Large intestine (tissue), 3 donors: ENCODE measurements around the gene TBK1. TPM values are rescaled to one million over a fixed set of nuclear protein-coding genes. Genes with fewer than 3 reads are reported as not detected.

Experiments used
- DNase-seq, 2 donors: peaks; one replicate each; pipeline versions ENCODE4 v3.0.0 to v3.0.0-alpha.2; 2013
- H3K27ac ChIP-seq: one replicate; pipeline ENCODE4 v1.5.1; 2013; ENCODE audit warnings: low read length
- H3K27me3 ChIP-seq: 2 replicates; pipeline ENCODE4 v1.6.1; 2013; ENCODE audit warnings: low read length; ENCODE audit not compliant: control insufficient read depth, insufficient read depth
- H3K36me3 ChIP-seq: 2 replicates; pipeline ENCODE4 v1.6.1; 2013; ENCODE audit warnings: low read length; ENCODE audit not compliant: control insufficient read depth, insufficient read depth
- H3K4me1 ChIP-seq: one replicate; pipeline ENCODE4 v1.6.1; 2013; ENCODE audit warnings: low read length; ENCODE audit not compliant: control insufficient read depth, insufficient read depth
- H3K4me3 ChIP-seq: one replicate; pipeline ENCODE4 v1.5.1; 2013; ENCODE audit warnings: low read length
- H3K9me3 ChIP-seq: one replicate; pipeline ENCODE4 v1.6.1; 2013; ENCODE audit warnings: mild to moderate bottlenecking, low read depth, low read length, moderate library complexity; ENCODE audit not compliant: control insufficient read depth
- WGBS: methylation state at CpG from one replicate; pipeline ENCODE4 v1.1.5; 2013; ENCODE audit warnings: low lambda C conversion rate; ENCODE audit not compliant: insufficient coverage; 5-methylcytosine and 5-hydroxymethylcytosine counted together
- polyA plus RNA-seq: library from polyadenylated mRNA; unstranded; fragments of 120-200 nt; gene quantifications from one replicate; pipeline ENCODE4 v1.2.1, GENCODE V29; 2013

The TBK1 gene
- polyA plus RNA-seq, 1 donor = 30.1 TPM

DNA sequence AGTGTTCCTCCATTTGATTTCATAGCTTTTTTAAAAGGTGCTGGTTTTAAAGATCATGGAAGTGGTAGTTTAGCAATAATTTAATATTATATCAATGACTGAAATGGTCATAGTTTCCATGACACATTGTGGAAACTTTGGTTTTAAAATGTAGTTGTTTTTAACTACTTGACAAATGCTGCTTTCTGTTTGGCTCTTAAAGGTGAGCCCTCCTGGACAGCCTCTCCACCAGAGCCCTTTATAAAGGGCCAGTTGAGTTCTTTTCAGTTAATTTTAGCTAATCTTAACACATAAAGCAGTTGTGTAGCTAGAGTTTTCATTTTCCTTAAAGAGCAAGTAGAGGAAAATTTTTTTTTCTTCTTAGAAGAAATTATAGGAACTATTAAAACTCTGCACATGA, 33.7 kb upstream of the TBK1 start:
- Histone ChIP-seq H3K4me3 (no peak overlapping the region), H3K4me1 (no peaks in the 10 kb centered on the region), H3K36me3 (peaks cover 61% of the 10 kb centered on the region), H3K27me3 (no peaks in the 10 kb centered on the region), H3K27ac (no peak overlapping the region), H3K9me3 (no peaks in the 10 kb centered on the region)
- no peak for DNase-seq

DNA sequence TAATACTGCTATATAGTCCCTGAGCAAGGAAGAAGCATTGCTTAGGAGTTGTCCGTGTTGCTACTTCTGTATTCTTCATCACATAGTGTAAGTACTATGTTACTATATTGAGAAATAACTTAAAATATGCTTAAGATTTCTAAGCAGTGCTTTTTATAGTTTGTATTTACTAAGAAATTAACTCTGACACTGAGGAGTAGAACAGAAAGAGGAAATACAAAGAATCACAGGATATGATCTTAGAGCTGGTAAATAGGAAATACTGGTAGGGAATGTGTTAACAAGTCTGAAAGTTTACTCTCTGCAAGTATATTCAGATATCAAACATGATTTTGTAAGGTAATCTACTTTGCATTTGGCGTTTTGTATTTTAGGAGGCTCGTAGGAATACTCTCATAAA, 32.2 kb upstream of the TBK1 start:
- no peak for DNase-seq
- Histone ChIP-seq H3K27ac (no peak overlapping the region), H3K27me3 (no peaks in the 10 kb centered on the region), H3K36me3 (peaks cover 68% of the 10 kb centered on the region), H3K4me1 (no peaks in the 10 kb centered on the region), H3K9me3 (no peaks in the 10 kb centered on the region), H3K4me3 (no peak overlapping the region)
- WGBS = 100% methylated on average over 1 of the region's 3 CpGs

DNA sequence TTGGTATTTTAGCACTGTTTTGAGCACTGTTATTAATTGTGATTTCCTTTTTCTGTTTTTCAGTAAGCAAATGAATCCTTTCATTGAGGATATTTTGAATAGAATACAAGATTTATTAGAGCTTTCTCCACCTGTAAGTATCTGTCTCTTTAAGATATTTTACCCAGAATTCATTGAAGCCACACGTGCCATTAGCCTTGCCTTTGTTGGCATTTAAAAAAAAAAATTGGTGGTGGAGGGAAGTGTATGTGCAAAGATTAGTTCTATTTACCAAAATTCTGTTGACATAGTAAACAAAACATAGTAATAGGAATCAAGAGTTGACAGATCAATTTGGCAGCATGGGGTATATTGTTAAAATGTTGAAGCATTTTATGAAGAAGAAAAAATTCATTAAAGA, 23.9 kb upstream of the TBK1 start:
- Histone ChIP-seq H3K27ac (no peak overlapping the region), H3K27me3 (no peaks in the 10 kb centered on the region), H3K4me1 (no peaks in the 10 kb centered on the region), H3K36me3 (peaks cover 79% of the 10 kb centered on the region), H3K9me3 (no peaks in the 10 kb centered on the region), H3K4me3 (no peak overlapping the region)
- WGBS = no CpG with 5 or more reads among the region's 1 CpG
- no peak for DNase-seq

DNA sequence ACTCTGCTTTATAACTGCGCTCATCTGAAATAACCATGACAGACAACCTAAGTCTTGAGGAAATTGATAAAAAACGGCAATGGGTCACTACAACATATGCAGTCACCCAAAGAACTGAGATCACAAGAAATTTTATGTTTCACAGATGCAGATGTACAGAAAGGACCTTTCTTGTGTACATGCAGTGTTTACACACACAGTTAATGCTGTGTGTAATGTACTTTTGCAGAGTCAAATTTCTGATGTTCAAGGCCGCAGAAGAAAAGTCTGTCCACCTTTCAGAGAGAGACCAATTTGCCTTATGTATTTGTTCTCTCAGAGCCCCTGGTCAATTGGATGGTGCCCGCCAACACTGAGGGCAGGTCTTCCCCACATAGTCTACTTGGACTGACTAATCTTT, 23.0 kb upstream of the TBK1 start:
- Histone ChIP-seq H3K4me1 (no peaks in the 10 kb centered on the region), H3K27ac (no peak overlapping the region), H3K9me3 (no peaks in the 10 kb centered on the region), H3K36me3 (peaks cover 78% of the 10 kb centered on the region), H3K27me3 (no peaks in the 10 kb centered on the region), H3K4me3 (no peak overlapping the region)
- no peak for DNase-seq
- no CpG with 5 or more reads among the region's 4 CpGs for WGBS

DNA sequence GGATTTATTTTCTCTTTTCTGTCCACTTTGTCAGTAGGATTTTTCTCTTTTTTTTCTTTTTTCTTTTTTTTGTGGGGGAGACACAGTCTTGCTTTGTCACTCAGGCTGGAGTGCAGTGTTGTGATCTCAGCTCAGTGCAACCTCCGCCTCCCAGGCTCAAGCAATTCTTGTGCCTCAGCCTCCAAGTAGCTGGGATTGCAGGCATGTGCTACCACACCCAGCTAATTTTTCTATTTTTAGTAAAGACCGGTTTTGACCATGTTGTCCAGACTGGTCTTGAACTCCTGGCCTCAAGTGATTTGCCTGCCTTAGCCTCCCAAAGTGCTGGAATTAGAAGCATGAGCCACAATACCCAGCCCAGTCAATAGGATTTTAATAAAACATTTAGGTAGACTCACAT, 21.0 kb upstream of the TBK1 start:
- no peak overlapping the region for H3K4me3 ChIP-seq
- no peak for DNase-seq
- no peaks in the 10 kb centered on the region for H3K4me1 ChIP-seq
- no peaks in the 10 kb centered on the region for H3K9me3 ChIP-seq
- H3K27me3 ChIP-seq = no peaks in the 10 kb centered on the region
- no peak overlapping the region for H3K27ac ChIP-seq
- no CpG with 5 or more reads among the region's 2 CpGs for WGBS
- peaks cover 68% of the 10 kb centered on the region for H3K36me3 ChIP-seq

DNA sequence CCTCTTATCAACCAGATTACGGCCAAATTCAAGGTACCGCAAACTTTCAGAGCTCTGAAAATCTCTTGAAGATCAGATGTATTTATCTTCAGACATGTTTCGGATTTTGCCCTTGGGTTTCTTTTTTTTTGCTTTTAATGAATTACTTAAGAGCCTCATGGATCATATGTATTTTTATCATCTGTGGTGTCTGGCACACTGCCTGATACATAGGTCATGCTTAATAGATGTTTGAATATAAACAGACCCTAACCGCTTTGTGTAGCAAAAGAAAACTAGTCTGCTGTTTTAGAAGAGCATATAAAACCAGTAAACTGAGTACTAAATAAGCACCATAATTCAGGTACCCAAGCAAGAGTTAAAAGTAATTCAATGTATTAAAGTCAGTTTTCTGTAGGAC, 20.1 kb upstream of the TBK1 start:
- no peaks in the 10 kb centered on the region for H3K27me3 ChIP-seq
- H3K4me1 ChIP-seq = no peaks in the 10 kb centered on the region
- H3K27ac ChIP-seq = no peak overlapping the region
- no peaks in the 10 kb centered on the region for H3K9me3 ChIP-seq
- no peak overlapping the region for H3K4me3 ChIP-seq
- H3K36me3 ChIP-seq = peaks cover 67% of the 10 kb centered on the region
- 90% methylated on average over 2 of the region's 4 CpGs for WGBS
- DNase-seq = no peak

DNA sequence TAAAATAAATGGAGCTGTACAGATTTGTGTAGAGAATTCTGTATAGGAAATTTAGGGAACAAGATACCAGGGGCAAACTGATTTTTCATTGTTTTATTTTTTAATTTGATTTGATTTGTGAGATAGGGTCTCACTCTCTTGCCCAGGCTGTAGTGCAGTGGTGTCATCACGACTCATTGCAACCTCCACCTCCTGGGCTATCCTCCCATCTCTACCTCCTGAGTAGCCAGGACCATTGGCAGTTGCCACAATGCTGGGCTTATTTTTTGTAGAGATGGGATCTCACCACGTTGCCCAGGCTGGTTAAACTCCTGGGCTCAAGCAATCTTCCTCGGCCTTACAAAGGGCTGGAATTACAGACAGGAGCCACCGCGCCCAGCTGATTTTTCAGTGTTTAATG, 18.0 kb upstream of the TBK1 start:
- Histone ChIP-seq H3K27ac (no peak overlapping the region), H3K36me3 (peaks cover 70% of the 10 kb centered on the region), H3K4me3 (no peak overlapping the region), H3K4me1 (no peaks in the 10 kb centered on the region), H3K27me3 (no peaks in the 10 kb centered on the region), H3K9me3 (no peaks in the 10 kb centered on the region)
- DNase-seq = no peak
- no CpG with 5 or more reads among the region's 5 CpGs for WGBS

DNA sequence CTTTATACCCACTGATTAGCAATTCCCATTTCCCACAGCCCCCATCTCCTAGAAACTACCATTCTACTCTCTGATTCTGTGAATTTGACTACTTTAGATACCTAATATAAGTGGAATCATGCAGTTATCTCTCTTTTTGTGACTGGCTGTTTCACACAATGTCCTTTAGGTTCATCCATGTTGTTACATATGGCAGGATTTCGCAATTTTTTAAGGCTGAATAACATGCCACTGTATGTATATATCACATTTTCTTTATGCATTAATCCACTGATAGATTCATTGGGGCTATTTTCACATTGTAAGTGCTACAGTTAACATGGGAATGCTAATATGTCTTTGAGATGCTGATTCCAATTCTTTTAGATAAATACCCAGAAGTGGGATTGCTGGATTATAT, 11.8 kb upstream of the TBK1 start:
- DNase-seq = no peak

DNA sequence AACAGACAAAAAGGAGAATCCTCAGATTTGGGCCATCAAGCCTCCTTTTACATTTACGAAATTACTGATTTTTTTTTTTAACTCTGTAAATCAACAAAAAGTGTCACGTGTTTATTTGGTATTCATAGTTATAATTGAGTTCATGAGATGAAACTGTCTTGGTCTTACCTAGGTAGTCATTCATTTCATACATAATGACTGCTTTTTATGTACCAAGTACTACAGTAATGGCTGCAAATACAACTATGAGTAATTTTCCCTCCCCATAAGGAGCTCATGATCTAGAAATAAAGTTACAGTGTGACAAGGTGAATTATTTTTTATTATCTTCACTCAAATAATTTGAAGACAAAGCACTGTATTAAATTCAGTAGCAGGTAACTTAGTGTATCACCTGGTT, 6.4 kb upstream of the TBK1 start:
- Histone ChIP-seq H3K27ac (no peak overlapping the region), H3K4me1 (no peaks in the 10 kb centered on the region), H3K4me3 (no peak overlapping the region), H3K9me3 (no peaks in the 10 kb centered on the region), H3K36me3 (peaks cover 36% of the 10 kb centered on the region), H3K27me3 (no peaks in the 10 kb centered on the region)
- no CpG with 5 or more reads among the region's 2 CpGs for WGBS
- no peak for DNase-seq

More for the DNA sequence above, 11.8 kb upstream of the TBK1 start:
- Histone ChIP-seq H3K27me3 (no peaks in the 10 kb centered on the region), H3K36me3 (peaks cover 58% of the 10 kb centered on the region), H3K27ac (no peak overlapping the region), H3K9me3 (no peaks in the 10 kb centered on the region), H3K4me1 (no peaks in the 10 kb centered on the region), H3K4me3 (no peak overlapping the region)
- WGBS = no CpG with 5 or more reads among the region's 1 CpG

DNA sequence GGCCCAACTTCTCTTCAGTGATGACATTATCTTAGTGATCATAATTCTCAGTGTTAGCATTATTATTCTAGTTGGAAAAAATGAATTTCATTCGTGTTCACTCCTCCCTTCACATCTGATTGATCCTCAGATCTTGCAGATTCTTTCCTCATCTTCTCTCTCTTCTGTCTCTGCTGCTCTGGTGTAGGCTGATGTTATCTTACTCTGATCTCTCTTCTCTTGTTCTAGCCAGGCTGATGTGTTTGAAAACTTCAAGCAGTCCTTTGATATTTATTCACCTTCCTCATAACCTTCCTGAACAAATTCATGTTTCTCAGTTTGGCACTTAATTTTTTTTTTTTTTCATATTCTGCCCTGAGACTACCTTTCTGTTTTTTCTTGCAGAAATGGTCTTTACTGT, 5.6 kb upstream of the TBK1 start:
- Histone ChIP-seq H3K4me3 (no peak overlapping the region), H3K27me3 (no peaks in the 10 kb centered on the region), H3K36me3 (peaks cover 32% of the 10 kb centered on the region), H3K27ac (no peak overlapping the region), H3K9me3 (no peaks in the 10 kb centered on the region), H3K4me1 (no peaks in the 10 kb centered on the region)
- no peak for DNase-seq
- WGBS = 100% methylated on average over 1 of the region's 1 CpG

DNA sequence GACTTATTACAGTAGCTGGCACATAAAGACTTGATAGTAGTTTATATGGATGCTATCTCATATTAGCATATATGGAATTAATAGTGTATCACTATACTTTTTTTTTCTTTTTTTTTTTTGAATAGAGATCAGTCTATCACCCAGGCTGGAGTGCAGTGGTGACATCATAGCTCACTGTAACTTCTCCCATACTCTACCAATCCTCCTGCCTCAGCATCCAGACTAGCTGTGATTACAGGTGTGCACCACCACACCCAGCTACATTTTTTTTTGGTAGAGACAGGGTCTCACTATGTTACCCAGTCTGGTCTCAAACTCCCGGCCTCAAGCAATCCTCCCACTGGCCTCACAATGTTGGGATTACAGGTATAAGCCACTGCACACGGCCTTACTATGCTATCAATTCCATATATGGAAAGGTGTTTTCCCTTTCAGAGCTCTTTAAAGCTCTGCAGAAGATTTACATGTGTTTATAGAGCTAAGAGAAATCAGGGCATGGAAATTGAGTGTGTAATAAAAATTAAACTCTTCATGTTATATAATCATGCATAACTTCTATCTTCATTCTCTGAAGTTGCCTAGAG, 1.8 kb upstream of the TBK1 start:
- H3K9me3 ChIP-seq = no peaks in the 10 kb centered on the region
- H3K27me3 ChIP-seq = no peaks in the 10 kb centered on the region
- H3K27ac ChIP-seq = no peak overlapping the region
- no CpG with 5 or more reads among the region's 2 CpGs for WGBS
- H3K4me3 ChIP-seq = no peak overlapping the region
- H3K36me3 ChIP-seq = peaks cover 14% of the 10 kb centered on the region
- no peaks in the 10 kb centered on the region for H3K4me1 ChIP-seq
- DNase-seq = no peak
